ENCODE data around the gene BTAF1. TPM values are rescaled to one million over a fixed set of nuclear protein-coding genes. Genes with fewer than 3 reads are reported as not detected.

BTAF1 gene
- total RNA-seq, 1 experiment from 2014 or later: 49.6 TPM

- TF ChIP-seq FOXP4 (CRISPR knock-in tag; IDR thresholded peaks at IDR 0.05): no peak
- no peak for TF ChIP-seq SOX15 (CRISPR knock-in tag; IDR thresholded peaks at IDR 0.05)
- TF ChIP-seq ZNF317 (CRISPR knock-in tag; IDR thresholded peaks at IDR 0.05; ENCODE audit: borderline replicate concordance, low read depth): no peak
- TF ChIP-seq ZNF532 (CRISPR knock-in tag; IDR thresholded peaks at IDR 0.05; ENCODE audit: borderline replicate concordance): no peak
- TF ChIP-seq ZNF263 (CRISPR knock-in tag; IDR thresholded peaks at IDR 0.05; ENCODE audit: low read depth): no peak
- TF ChIP-seq ZNF281 (CRISPR knock-in tag; IDR thresholded peaks at IDR 0.05): no peak
- TF ChIP-seq CBFB (CRISPR knock-in tag; IDR thresholded peaks at IDR 0.05; ENCODE audit: low read depth): no peak
These were observed 56.7 kb downstream of the BTAF1 start (continued) for GRCh38 chr10:91980319-91980718.

GRCh38 chr10:91983416-91983815 lies 59.8 kb downstream of the BTAF1 start:
- CTCF ChIA-PET: no interaction called here
- Mint-ChIP-seq H3K4me1 (no peaks in the 10 kb centered on the region), H3K36me3 (peaks cover 56% of the 10 kb centered on the region), H3K27me3 (ENCODE audit: low read depth) (no peaks in the 10 kb centered on the region), H3K9me3 (no peaks in the 10 kb centered on the region), H3K4me3 (no peak overlapping the region), H3K27ac (peak overlapping the region; percentile 47; the same call in 1 of the 2 replicates)
- no peak for ATAC-seq
- TF ChIP-seq JUN (CRISPR knock-in tag; IDR thresholded peaks at IDR 0.05) (no peak), IRF1 (CRISPR knock-in tag; IDR thresholded peaks at IDR 0.05) (no peak), GTF2I (CRISPR knock-in tag; conservative IDR thresholded peaks at IDR 0.05) (no peak), FOXP4 (CRISPR knock-in tag; IDR thresholded peaks at IDR 0.05) (no peak), CBFB (CRISPR knock-in tag; IDR thresholded peaks at IDR 0.05; ENCODE audit: low read depth) (no peak), ZNF532 (CRISPR knock-in tag; IDR thresholded peaks at IDR 0.05; ENCODE audit: borderline replicate concordance) (no peak), TEAD4 (CRISPR knock-in tag; IDR thresholded peaks at IDR 0.05) (no peak)
- POLR2A ChIA-PET: no interaction called here
- no peak for DNase-seq (ENCODE audit: low spot score)
